ENCODE measurements around the gene MEMO1. TPM values are rescaled to one million over a fixed set of nuclear protein-coding genes. Genes with fewer than 3 reads are reported as not detected.
"Not testable (repeated sequence)": the region's sequence is repeated elsewhere in the genome, so short reads cannot be mapped to it uniquely, and the experiment has no call there.

The MEMO1 gene
- total and polyA plus RNA-seq, 2 donors: 34.7 to 56.0 TPM

- no peak for DNase-seq (ENCODE audit: extremely low spot score)
- H3K4me3 ChIP-seq (ENCODE audit: low read depth, low read length): no peak overlapping the region
- no peaks in the 10 kb centered on the region for H3K36me3 ChIP-seq (ENCODE audit: insufficient read depth)
- H3K4me1 ChIP-seq (ENCODE audit: insufficient read depth): no peaks in the 10 kb centered on the region
- H3K27ac ChIP-seq (ENCODE audit: low read depth): no peak overlapping the region
Measured at GRCh38 chr2:31853521-31853920, 157.3 kb downstream of the MEMO1 start.

DNA sequence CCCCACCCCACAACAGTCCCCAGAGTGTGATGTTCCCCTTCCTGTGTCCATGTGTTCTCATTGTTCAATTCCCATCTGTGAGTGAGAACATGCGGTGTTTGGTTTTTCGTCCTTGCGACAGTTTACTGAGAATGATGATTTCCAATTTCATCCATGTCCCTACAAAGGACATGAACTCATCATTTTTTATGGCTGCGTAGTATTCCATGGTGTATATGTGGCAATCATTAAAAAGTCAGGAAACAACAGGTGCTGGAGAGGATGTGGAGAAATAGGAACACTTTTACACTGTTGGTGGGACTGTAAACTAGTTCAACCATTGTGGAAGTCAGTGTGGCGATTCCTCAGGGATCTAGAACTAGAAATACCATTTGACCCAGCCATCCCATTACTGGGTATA, 168.7 kb downstream of the MEMO1 start:
- H3K36me3 ChIP-seq (ENCODE audit: insufficient read depth); DNase-seq (ENCODE audit: extremely low spot score); H3K27ac ChIP-seq (ENCODE audit: low read depth); H3K4me3 ChIP-seq (ENCODE audit: low read depth, low read length); H3K4me1 ChIP-seq (ENCODE audit: insufficient read depth): not testable (repeated sequence)
- 85% methylated on average over 4 of the region's 5 CpGs for WGBS

DNA sequence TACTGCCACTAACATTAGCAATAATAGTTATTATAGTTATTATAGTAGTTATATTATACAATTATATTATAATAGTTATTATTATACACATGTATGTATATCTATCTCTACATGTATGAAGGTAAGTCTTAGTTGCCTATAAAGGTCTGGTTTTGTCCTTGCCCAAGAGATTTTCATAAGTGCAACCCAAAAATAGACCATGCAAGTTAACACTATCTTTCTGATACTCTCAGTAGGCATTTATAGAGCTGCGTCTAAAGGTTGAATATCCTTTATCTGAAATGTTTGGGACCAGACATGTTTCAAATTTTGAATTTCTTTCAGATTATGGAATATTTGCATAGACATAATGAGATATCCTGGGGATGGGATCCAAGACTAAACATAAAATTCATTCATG, 175.4 kb downstream of the MEMO1 start:
- DNase-seq (ENCODE audit: extremely low spot score): no peak
- H3K27ac ChIP-seq (ENCODE audit: low read depth): no peak overlapping the region
- 83% methylated on average over 1 of the region's 1 CpG for WGBS
- no peak overlapping the region for H3K4me3 ChIP-seq (ENCODE audit: low read depth, low read length)
- H3K4me1 ChIP-seq (ENCODE audit: insufficient read depth): no peaks in the 10 kb centered on the region
- no peaks in the 10 kb centered on the region for H3K36me3 ChIP-seq (ENCODE audit: insufficient read depth)

- no peak for DNase-seq (ENCODE audit: extremely low spot score)
- WGBS: 94% methylated on average over 5 of the region's 5 CpGs
- Histone ChIP-seq H3K36me3 (ENCODE audit: insufficient read depth) (no peaks in the 10 kb centered on the region), H3K4me3 (ENCODE audit: low read depth, low read length) (no peak overlapping the region), H3K4me1 (ENCODE audit: insufficient read depth) (no peaks in the 10 kb centered on the region), H3K27ac (ENCODE audit: low read depth) (no peak overlapping the region)
Measured at GRCh38 chr2:31832363-31832762, 178.4 kb downstream of the MEMO1 start.

GRCh38 chr2:31831585-31831984, 179.2 kb downstream of the MEMO1 start:
- Histone ChIP-seq H3K27ac (ENCODE audit: low read depth) (no peak overlapping the region), H3K4me1 (ENCODE audit: insufficient read depth) (no peaks in the 10 kb centered on the region), H3K36me3 (ENCODE audit: insufficient read depth) (no peaks in the 10 kb centered on the region), H3K4me3 (ENCODE audit: low read depth, low read length) (no peak overlapping the region)
- no peak for DNase-seq (ENCODE audit: extremely low spot score)
- WGBS: 93% methylated on average over 2 of the region's 2 CpGs

- H3K36me3 ChIP-seq (ENCODE audit: insufficient read depth): no peaks in the 10 kb centered on the region
- no peak overlapping the region for H3K4me3 ChIP-seq (ENCODE audit: low read depth, low read length)
- no peak for DNase-seq (ENCODE audit: extremely low spot score)
- H3K27ac ChIP-seq (ENCODE audit: low read depth): no peak overlapping the region
- H3K4me1 ChIP-seq (ENCODE audit: insufficient read depth): no peaks in the 10 kb centered on the region
- 80% methylated on average over 2 of the region's 2 CpGs for WGBS
Measured at GRCh38 chr2:31828891-31829290, 181.9 kb downstream of the MEMO1 start.

DNA sequence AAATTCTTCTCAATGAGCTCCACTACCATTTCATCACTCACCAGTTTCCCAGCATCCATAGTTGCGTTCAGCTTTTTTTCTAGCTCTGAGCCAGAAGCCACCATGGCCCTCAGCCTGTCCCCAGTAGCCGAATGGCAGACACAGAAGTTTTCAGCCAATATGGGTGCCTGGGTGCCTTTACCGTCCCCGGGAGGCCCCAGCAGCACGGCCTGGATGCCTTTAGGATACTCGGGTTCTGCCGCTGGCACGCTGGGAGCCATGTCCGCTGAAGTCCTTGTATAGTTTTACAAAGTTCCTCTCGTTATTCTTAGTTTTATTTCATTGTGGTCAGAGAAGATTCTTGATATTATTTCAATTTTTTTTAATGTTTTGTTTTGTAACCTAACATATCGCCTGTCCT, 187.2 kb downstream of the MEMO1 start:
- H3K4me3 ChIP-seq (ENCODE audit: low read depth, low read length): no peak overlapping the region
- no peak for DNase-seq (ENCODE audit: extremely low spot score)
- no peaks in the 10 kb centered on the region for H3K36me3 ChIP-seq (ENCODE audit: insufficient read depth)
- no peak overlapping the region for H3K27ac ChIP-seq (ENCODE audit: low read depth)
- H3K4me1 ChIP-seq (ENCODE audit: insufficient read depth): no peaks in the 10 kb centered on the region
- 94% methylated on average over 11 of the region's 11 CpGs for WGBS

GRCh38 chr2:31822587-31822986, 188.2 kb downstream of the MEMO1 start:
- Histone ChIP-seq H3K27ac (ENCODE audit: low read depth) (no peak overlapping the region), H3K36me3 (ENCODE audit: insufficient read depth) (no peaks in the 10 kb centered on the region), H3K4me1 (ENCODE audit: insufficient read depth) (no peaks in the 10 kb centered on the region), H3K4me3 (ENCODE audit: low read depth, low read length) (no peak overlapping the region)
- no peak for DNase-seq (ENCODE audit: extremely low spot score)
- 96% methylated on average over 7 of the region's 7 CpGs for WGBS

Other genes with a start within 250 kb of the MEMO1 start
- gene DPY30, start 28.8 kb upstream of the MEMO1 start, total RNA-seq: 59.8 TPM
- gene DPY30, start 28.8 kb upstream of the MEMO1 start, polyA plus RNA-seq: 77.1 TPM
- gene SPAST, start 52.5 kb upstream of the MEMO1 start, total RNA-seq: 50.2 TPM
- 6.8 TPM for gene SPAST, start 52.5 kb upstream of the MEMO1 start, polyA plus RNA-seq
- gene SLC30A6, start 154.9 kb upstream of the MEMO1 start, total RNA-seq: 49.0 TPM
- 10.0 TPM for gene SLC30A6, start 154.9 kb upstream of the MEMO1 start, polyA plus RNA-seq